Gastroesophageal sphincter (tissue), 4 donors: Measurements from ENCODE around the gene ARL10. TPM values are rescaled to one million over a fixed set of nuclear protein-coding genes. Genes with fewer than 3 reads are reported as not detected.

Experiments used
- ATAC-seq: fragments of 150-250 bp; one replicate; pipeline ENCODE4 v1.9.1; 2016; ENCODE audit warnings: mild to moderate bottlenecking, moderate library complexity
- H3K27ac ChIP-seq, 4 donors: fragments of 200-600 bp; sonication (generic) in 3 of 4; 1 replicate in 3 of 4; 2 replicates in 1 of 4; pipeline ENCODE4 v1.5.1; 2016 to 2019
- H3K27me3 ChIP-seq: fragments of 200-600 bp; sonication (generic); one replicate; pipeline ENCODE4 v1.5.1; 2019
- H3K36me3 ChIP-seq, 2 donors: fragments of 200-600 bp; sonication (generic); one replicate each; pipeline ENCODE4 v1.5.1; 2019; ENCODE audit warnings: control low read depth in 1 of 2
- H3K4me1 ChIP-seq, 3 donors: fragments of 200-600 bp; sonication (generic); 1 replicate in 2 of 3; 2 replicates in 1 of 3; pipeline ENCODE4 v1.5.1; 2016 to 2019; ENCODE audit warnings: control low read depth in 2 of 3
- H3K4me3 ChIP-seq, 2 donors: fragments of 200-600 bp; sonication (generic); one replicate each; pipeline ENCODE4 v1.5.1; 2019; ENCODE audit warnings: mild to moderate bottlenecking in 1 of 2, moderate library complexity in 1 of 2
- H3K9me3 ChIP-seq, 3 donors: fragments of 200-600 bp; sonication (generic); one replicate each; pipeline ENCODE4 v1.5.1; 2017 to 2019; ENCODE audit warnings: control low read depth in 2 of 3
- EP300 ChIP-seq: sonication (generic); formaldehyde crosslinking; IDR thresholded peaks from one replicate; pipeline ENCODE4 v1.6.1; 2017; ENCODE audit warnings: antibody characterized with exemption, mild to moderate bottlenecking
- POLR2A ChIP-seq, 2 donors: fragments of 450-650 bp; IDR thresholded peaks; one replicate each; pipeline ENCODE4 v1.6.1; 2017; ENCODE audit warnings: antibody characterized with exemption in 2 of 2, mild to moderate bottlenecking in 2 of 2, moderate library complexity in 1 of 2
- POLR2AphosphoS5 ChIP-seq: sonication (generic); formaldehyde crosslinking; IDR thresholded peaks from one replicate; pipeline ENCODE4 v1.6.1; 2017; ENCODE audit warnings: antibody characterized with exemption
- WGBS, 2 donors: methylation state at CpG; one replicate each; pipeline ENCODE4 v1.1.5; 2018; ENCODE audit warnings: low coverage in 1 of 2; 5-methylcytosine and 5-hydroxymethylcytosine counted together
- total RNA-seq, 4 donors: library from RNA; depleted of rRNA; stranded (reverse); fragments of >200 nt; gene quantifications; one replicate each; pipeline ENCODE4 v1.1.0, GENCODE V29; 2016
- TF ChIP-seq, protein P1 (sequence below), 4 experiments: fragments of 200-600 bp in 2 of 4; fragments of 450-650 bp in 2 of 4; sonication (generic) in 1 of 4; IDR thresholded peaks; one replicate each; pipeline ENCODE4 v1.5.1; 2017 to 2019; ENCODE audit warnings: antibody characterized with exemption in 4 of 4, mild to moderate bottlenecking in 2 of 4, moderate library complexity in 2 of 4

ARL10 gene
- total RNA-seq, 4 donors from 2014 or later: 4.4 to 23.3 (median 10.8) TPM

- no peak for ATAC-seq
- H3K4me3 ChIP-seq: peak overlapping the region; percentile 97
- H3K27ac ChIP-seq: peak overlapping the region; percentile 92 to 97 (median 94)
- H3K4me1 ChIP-seq: peaks cover 0 to 59% (median 32%) of the 10 kb centered on the region in 3 donors
- no peak for TF ChIP-seq POLR2A (IDR thresholded peaks at IDR 0.05)
- no peak for TF ChIP-seq POLR2AphosphoS5
- no peak for TF ChIP-seq EP300
- TF ChIP-seq, protein P1, sequence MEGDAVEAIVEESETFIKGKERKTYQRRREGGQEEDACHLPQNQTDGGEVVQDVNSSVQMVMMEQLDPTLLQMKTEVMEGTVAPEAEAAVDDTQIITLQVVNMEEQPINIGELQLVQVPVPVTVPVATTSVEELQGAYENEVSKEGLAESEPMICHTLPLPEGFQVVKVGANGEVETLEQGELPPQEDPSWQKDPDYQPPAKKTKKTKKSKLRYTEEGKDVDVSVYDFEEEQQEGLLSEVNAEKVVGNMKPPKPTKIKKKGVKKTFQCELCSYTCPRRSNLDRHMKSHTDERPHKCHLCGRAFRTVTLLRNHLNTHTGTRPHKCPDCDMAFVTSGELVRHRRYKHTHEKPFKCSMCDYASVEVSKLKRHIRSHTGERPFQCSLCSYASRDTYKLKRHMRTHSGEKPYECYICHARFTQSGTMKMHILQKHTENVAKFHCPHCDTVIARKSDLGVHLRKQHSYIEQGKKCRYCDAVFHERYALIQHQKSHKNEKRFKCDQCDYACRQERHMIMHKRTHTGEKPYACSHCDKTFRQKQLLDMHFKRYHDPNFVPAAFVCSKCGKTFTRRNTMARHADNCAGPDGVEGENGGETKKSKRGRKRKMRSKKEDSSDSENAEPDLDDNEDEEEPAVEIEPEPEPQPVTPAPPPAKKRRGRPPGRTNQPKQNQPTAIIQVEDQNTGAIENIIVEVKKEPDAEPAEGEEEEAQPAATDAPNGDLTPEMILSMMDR (IDR thresholded peaks at IDR 0.05): no peak
- WGBS, 2 donors: 50 to 64% methylated on average over 7 to 13 of the region's 13 CpGs
- peaks cover 0 to 8% of the 10 kb centered on the region in 2 donors for H3K36me3 ChIP-seq
- H3K27me3 ChIP-seq: no peaks in the 10 kb centered on the region
- no peaks in the 10 kb centered on the region for H3K9me3 ChIP-seq
Measured at GRCh38 chr5:176415240-176415951, 50.1 kb downstream of the ARL10 start.

DNA sequence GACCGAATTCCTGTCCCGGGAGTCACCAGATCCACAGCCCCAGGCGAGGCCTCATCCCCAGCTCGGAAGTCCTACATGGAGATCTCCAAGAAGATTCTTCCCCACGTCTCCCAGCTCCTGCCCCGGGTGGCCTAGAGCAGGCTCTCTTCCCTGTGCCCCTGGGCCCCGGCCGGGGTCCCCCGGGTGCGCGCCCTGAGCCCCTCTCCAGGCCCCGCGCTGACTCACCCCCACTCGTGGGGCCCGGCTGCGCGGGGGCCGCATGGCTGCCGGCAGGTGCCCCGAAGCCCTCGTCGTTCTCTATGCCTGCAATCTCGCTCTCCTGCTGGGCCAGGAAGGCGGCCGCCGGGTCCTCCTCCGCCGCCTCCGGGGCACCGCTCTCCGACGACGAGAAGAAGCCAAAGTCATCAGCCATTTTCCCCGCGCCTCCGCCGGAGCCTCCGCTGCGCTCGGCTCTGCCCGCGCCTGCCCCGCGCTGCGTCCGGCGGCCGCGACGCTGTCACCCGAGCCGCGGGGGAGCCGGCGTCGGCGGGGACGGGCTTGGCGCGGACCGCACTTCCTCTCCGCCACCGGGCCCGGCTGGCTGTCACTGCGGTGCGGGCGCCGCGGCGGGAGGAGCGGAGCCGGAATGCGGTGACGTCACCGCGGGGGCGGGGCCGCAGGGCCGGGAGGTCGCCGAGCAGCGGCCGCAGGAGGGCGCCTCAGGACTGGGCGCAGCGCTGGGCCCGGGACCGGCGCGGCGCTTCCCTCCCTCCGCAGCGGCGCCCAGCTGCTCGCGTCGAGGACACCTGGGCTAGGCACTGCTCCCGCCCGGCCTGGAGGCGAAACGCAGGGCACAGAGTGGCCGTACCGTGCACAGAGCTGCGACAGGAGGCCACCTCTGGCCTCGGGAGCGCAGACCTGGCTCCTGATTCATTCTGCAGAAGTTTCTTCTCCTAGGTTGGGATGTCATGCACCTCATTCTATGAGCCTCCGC, 51.0 kb downstream of the ARL10 start, which contains the start of gene CLTB:
TSS of gene CLTB (minus strand) at position 588 of the 973 bp plus-strand sequence. CDS start at position 412, 176 bp downstream.
- Histone ChIP-seq H3K4me1 (peaks cover 0 to 53% (median 32%) of the 10 kb centered on the region in 3 donors), H3K4me3 (peak within 1 kb of the TSS; percentile 97), H3K27ac (peak within 1 kb of the TSS; percentile 92 to 97 (median 94)), H3K9me3 (no peaks in the 10 kb centered on the region), H3K27me3 (no peaks in the 10 kb centered on the region), H3K36me3 (no peaks in the 10 kb centered on the region)
- peak; percentile 97 for ATAC-seq
- TF ChIP-seq POLR2AphosphoS5 (peak; percentile 86), POLR2A (IDR thresholded peaks at IDR 0.05) (peak; percentile 82 to 95), EP300 (no peak)
- TF ChIP-seq, protein P1 (IDR thresholded peaks at IDR 0.05): peak in 3 of 4 experiments; percentile 90 to 95 (median 94)
- WGBS, 2 donors: 43% methylated on average over 1 of the region's 107 CpGs; no CpG with 5 or more reads in 1 of the 2 donors

- no peak for ATAC-seq
- WGBS, 2 donors: 40 to 73% methylated on average over 5 to 11 of the region's 11 CpGs
- peaks cover 0 to 47% (median 29%) of the 10 kb centered on the region in 3 donors for H3K4me1 ChIP-seq
- no peaks in the 10 kb centered on the region for H3K36me3 ChIP-seq
- no peaks in the 10 kb centered on the region for H3K27me3 ChIP-seq
- H3K27ac ChIP-seq: peak overlapping the region; percentile 14 to 97 (median 93)
- no peak for TF ChIP-seq POLR2AphosphoS5
- TF ChIP-seq, protein P1 (IDR thresholded peaks at IDR 0.05): no peak
- no peak for TF ChIP-seq EP300
- TF ChIP-seq POLR2A (IDR thresholded peaks at IDR 0.05): no peak
- H3K9me3 ChIP-seq: no peaks in the 10 kb centered on the region
- peak overlapping the region in 1 of 2 donors; percentile 97 for H3K4me3 ChIP-seq
Measured at GRCh38 chr5:176416965-176417364, 51.7 kb downstream of the ARL10 start.

DNA sequence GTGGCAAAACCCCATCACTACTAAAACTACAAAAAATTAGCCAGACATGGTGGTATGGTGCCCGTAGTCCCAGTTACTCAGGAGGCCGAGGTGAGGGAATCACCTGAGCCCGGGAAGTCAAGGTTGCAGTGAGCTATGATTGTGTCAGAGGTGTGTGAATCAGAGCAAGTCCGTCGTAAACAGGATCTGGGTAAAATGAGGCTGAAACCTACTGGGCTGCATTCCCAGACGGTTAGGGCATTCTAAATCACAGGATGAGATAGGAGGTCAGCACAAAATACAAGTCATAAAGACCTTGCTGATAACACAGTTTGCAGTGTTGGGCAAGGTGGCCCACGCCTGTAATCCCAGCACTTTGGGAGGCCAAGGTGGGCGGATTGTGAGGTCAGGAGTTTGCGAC, 53.0 kb downstream of the ARL10 start:
- no peaks in the 10 kb centered on the region for H3K9me3 ChIP-seq
- no peaks in the 10 kb centered on the region for H3K36me3 ChIP-seq
- no peak for ATAC-seq
- no peaks in the 10 kb centered on the region for H3K27me3 ChIP-seq
- TF ChIP-seq, protein P1 (IDR thresholded peaks at IDR 0.05): no peak
- TF ChIP-seq POLR2A (IDR thresholded peaks at IDR 0.05): no peak
- TF ChIP-seq POLR2AphosphoS5: no peak
- no peak for TF ChIP-seq EP300
- peaks cover 0 to 34% (median 19%) of the 10 kb centered on the region in 3 donors for H3K4me1 ChIP-seq
- H3K4me3 ChIP-seq: no peak overlapping the region
- WGBS, 2 donors: 82 to 91% methylated on average over 6 to 9 of the region's 9 CpGs
- no peak overlapping the region for H3K27ac ChIP-seq
